Mucosa of rectum (tissue), 2 donors: ENCODE results near the gene TSPAN33.
"Not testable (repeated sequence)": the region's sequence is repeated elsewhere in the genome, so short reads cannot be mapped to it uniquely, and the experiment has no call there.

Experiments
- H3K27ac ChIP-seq, 2 donors: one replicate each; pipeline ENCODE4 v1.7.0; 2013; ENCODE audit warnings: inconsistent platforms in 2 of 2, low read depth in 2 of 2, low read length in 2 of 2
- H3K27me3 ChIP-seq, 2 donors: one replicate each; pipeline ENCODE4 v1.7.0; 2013; ENCODE audit warnings: low read length in 2 of 2; ENCODE audit not compliant: control insufficient read depth in 2 of 2, insufficient read depth in 2 of 2
- H3K36me3 ChIP-seq, 2 donors: one replicate each; pipeline ENCODE4 v1.7.0; 2013; ENCODE audit warnings: low read length in 2 of 2; ENCODE audit not compliant: control insufficient read depth in 2 of 2, insufficient read depth in 2 of 2
- H3K4me1 ChIP-seq, 2 donors: one replicate each; pipeline ENCODE4 v1.7.0; 2013; ENCODE audit warnings: low read length in 2 of 2, mild to moderate bottlenecking in 1 of 2; ENCODE audit not compliant: control insufficient read depth in 2 of 2, insufficient read depth in 2 of 2
- H3K4me3 ChIP-seq, 2 donors: one replicate each; pipeline ENCODE4 v1.7.0; 2013; ENCODE audit warnings: low read length in 2 of 2
- H3K9ac ChIP-seq, 2 donors: one replicate each; pipeline ENCODE4 v1.7.0; 2013; ENCODE audit warnings: low read length in 2 of 2, low read depth in 1 of 2, mild to moderate bottlenecking in 1 of 2
- H3K9me3 ChIP-seq, 2 donors: one replicate each; pipeline ENCODE4 v1.7.0; 2013; ENCODE audit warnings: low read length in 2 of 2; ENCODE audit not compliant: control insufficient read depth in 2 of 2
- donor health status: healthy.
- donor health status: Normal muscosa, but diverticular disease.

Gene TSPAN33

GRCh38 chr7:129216101-129216715, 71.7 kb downstream of the TSPAN33 start:
- H3K9me3 ChIP-seq, H3K4me1 ChIP-seq, H3K27ac ChIP-seq, H3K36me3 ChIP-seq, H3K9ac ChIP-seq, H3K27me3 ChIP-seq, H3K4me3 ChIP-seq: not testable (repeated sequence)

- H3K9me3 ChIP-seq, H3K27ac ChIP-seq, H3K36me3 ChIP-seq, H3K4me3 ChIP-seq, H3K9ac ChIP-seq, H3K4me1 ChIP-seq, H3K27me3 ChIP-seq: not testable (repeated sequence)
Observed at GRCh38 chr7:129216821-129217416, 72.4 kb downstream of the TSPAN33 start.

- Histone ChIP-seq H3K4me3 (no peak overlapping the region), H3K36me3 (no peaks in the 10 kb centered on the region), H3K27ac (no peak overlapping the region), H3K4me1 (no peaks in the 10 kb centered on the region), H3K27me3 (no peaks in the 10 kb centered on the region), H3K9me3 (no peaks in the 10 kb centered on the region), H3K9ac (no peak overlapping the region)
Observed at GRCh38 chr7:129218514-129219062, 74.1 kb downstream of the TSPAN33 start.

DNA sequence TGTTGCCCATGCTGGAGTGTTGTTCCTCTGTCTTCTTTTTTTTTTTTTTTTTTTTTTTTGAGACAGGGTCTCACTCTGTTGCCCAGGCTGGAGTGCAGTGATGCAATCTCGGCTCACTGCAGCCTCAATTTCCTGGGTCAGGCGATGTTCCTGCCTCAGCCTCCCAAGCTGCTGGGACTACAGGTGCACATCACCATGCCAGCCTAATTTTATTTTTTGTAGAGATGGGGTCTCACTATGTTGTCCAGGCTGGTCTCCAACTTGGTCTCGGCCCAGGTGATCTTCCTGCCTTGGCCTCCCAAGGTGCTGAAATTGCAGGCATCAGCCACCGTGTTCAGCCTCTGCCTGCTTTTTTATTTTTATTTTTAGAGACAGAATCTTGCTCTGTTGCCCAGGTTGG, 74.7 kb downstream of the TSPAN33 start:
- H3K4me3 ChIP-seq, H3K9ac ChIP-seq, H3K4me1 ChIP-seq: not testable (repeated sequence)

More for the DNA sequence above, 74.7 kb downstream of the TSPAN33 start:
- H3K27ac ChIP-seq, H3K36me3 ChIP-seq, H3K27me3 ChIP-seq, H3K9me3 ChIP-seq: not testable (repeated sequence)
